HepG2 (cell line): ENCODE data around the gene FAM117A. TPM values are rescaled to one million over a fixed set of nuclear protein-coding genes. Genes with fewer than 3 reads are reported as not detected.

Experiments
- AKNA ChIP-seq: sonication (generic); formaldehyde crosslinking; IDR thresholded peaks from 2 replicates; pipeline ENCODE4 v1.4.0; 2020; ENCODE audit warnings: missing genetic modification reagents, borderline replicate concordance
- ARID5B ChIP-seq: IDR thresholded peaks from 2 replicates; pipeline ENCODE4 v1.4.0; 2020; ENCODE audit warnings: mild to moderate bottlenecking, missing genetic modification reagents
- DDIT3 ChIP-seq: sonication (generic); formaldehyde crosslinking; IDR thresholded peaks from 2 replicates; pipeline ENCODE4 v1.4.0; 2020; ENCODE audit warnings: mild to moderate bottlenecking, missing genetic modification reagents
- FLYWCH1 ChIP-seq: sonication (generic); formaldehyde crosslinking; IDR thresholded peaks from 2 replicates; pipeline ENCODE4 v1.8.1; 2023; ENCODE audit warnings: mild to moderate bottlenecking, missing genetic modification reagents
- HMG20A ChIP-seq: IDR thresholded peaks from 2 replicates; pipeline ENCODE4 v1.6.1; 2016; ENCODE audit warnings: borderline replicate concordance
- IKZF1 ChIP-seq: fragments of 450-650 bp; IDR thresholded peaks from 2 replicates; pipeline ENCODE4 v1.7.1; 2016
- MAZ ChIP-seq, 2 experiments: sonication (generic) in 1 of 2; formaldehyde crosslinking in 1 of 2; IDR thresholded peaks; 2 replicates each; pipeline versions ENCODE4 v1.5.0 to v1.6.1; 2012 to 2020; ENCODE audit warnings: low read depth in 2 of 2, mild to moderate bottlenecking in 2 of 2, borderline replicate concordance in 1 of 2, improper control_type of control experiment in 1 of 2, low read length in 1 of 2, missing genetic modification reagents in 1 of 2, moderate library complexity in 1 of 2
- MIXL1 ChIP-seq: IDR thresholded peaks from 2 replicates; pipeline ENCODE4 v1.6.1; 2016
- MTERF4 ChIP-seq: sonication (generic); formaldehyde crosslinking; IDR thresholded peaks from 2 replicates; pipeline ENCODE4 v1.8.0; 2023; ENCODE audit warnings: mild to moderate bottlenecking, missing genetic modification reagents
- NFYB ChIP-seq: sonication (generic); formaldehyde crosslinking; IDR thresholded peaks from 2 replicates; pipeline ENCODE4 v1.4.0; 2020; ENCODE audit warnings: missing genetic modification reagents
- TOE1 ChIP-seq: sonication (generic); formaldehyde crosslinking; IDR thresholded peaks from 2 replicates; pipeline ENCODE4 v1.4.0; 2020; ENCODE audit warnings: mild to moderate bottlenecking, missing genetic modification reagents
- ZBTB42 ChIP-seq: sonication (generic); formaldehyde crosslinking; IDR thresholded peaks from 2 replicates; pipeline ENCODE4 v1.5.0; 2020; ENCODE audit warnings: mild to moderate bottlenecking, missing genetic modification reagents
- ZNF136 ChIP-seq: sonication (generic); formaldehyde crosslinking; IDR thresholded peaks from 2 replicates; pipeline ENCODE4 v1.8.1; 2022; ENCODE audit warnings: low read depth, mild to moderate bottlenecking, moderate library complexity, missing genetic modification reagents
- ZNF160 ChIP-seq: sonication (generic); formaldehyde crosslinking; IDR thresholded peaks from 2 replicates; pipeline ENCODE4 v1.8.0; 2022; ENCODE audit warnings: mild to moderate bottlenecking, inconsistent platforms, missing genetic modification reagents
- ZNF205 ChIP-seq: IDR thresholded peaks from 2 replicates; pipeline ENCODE4 v1.6.1; 2018; ENCODE audit warnings: missing biosample characterization, missing genetic modification reagents
- ZNF576 ChIP-seq: sonication (generic); formaldehyde crosslinking; IDR thresholded peaks from 2 replicates; pipeline ENCODE4 v1.4.0; 2020; ENCODE audit warnings: mild to moderate bottlenecking, missing genetic modification reagents
- ZNF644 ChIP-seq: IDR thresholded peaks from 2 replicates; pipeline ENCODE4 v1.6.1; 2016; ENCODE audit warnings: low read depth
- ZNF841 ChIP-seq: sonication (generic); formaldehyde crosslinking; IDR thresholded peaks from 2 replicates; pipeline ENCODE4 v1.8.1; 2023; ENCODE audit warnings: missing genetic modification reagents, borderline replicate concordance
- polyA plus RNA-seq, 8 experiments: library from polyadenylated mRNA; depleted of rRNA in 3 of 8; stranded (reverse) in 7 of 8; unstranded in 1 of 8; fragments of >200 nt; fragmentation: Illumina TruSeq in 4 of 8; extraction: Trizol in 4 of 8; gene quantifications; 2 replicates each; pipeline versions ENCODE4 v1.2.1 to v1.2.3, GENCODE V29; 2011 to 2016; ENCODE audit warnings: low read depth in 4 of 8, missing spikeins in 1 of 8, mixed read lengths in 1 of 8; ENCODE audit not compliant: insufficient read depth in 1 of 8
- total RNA-seq, 5 experiments: library from RNA; depleted of rRNA; stranded (reverse); fragments of >200 nt; fragmentation: Illumina TruSeq; extraction: Trizol; gene quantifications; 2 replicates each; pipeline ENCODE4 v1.2.3, GENCODE V29; 2016; ENCODE audit warnings: low read depth in 1 of 5

The FAM117A gene
- total and polyA plus RNA-seq, 2 of the 13 experiments (the other 11 are each of a cell fraction or from before 2014, with no cell fraction given), result 12.1 to 19.8 TPM

- TF ChIP-seq MIXL1 (CRISPR knock-in tag), result peak; percentile 92; the same call in 1 of the 2 replicates
- peak; percentile 97; the same call in 1 of the 2 replicates for TF ChIP-seq FLYWCH1 (CRISPR knock-in tag)
- TF ChIP-seq ARID5B, result peak; percentile 79; the same call in 1 of the 2 replicates
- peak; percentile 98 for TF ChIP-seq ZNF136 (CRISPR knock-in tag)
- TF ChIP-seq ZNF160 (CRISPR knock-in tag), result peak; percentile 94
- TF ChIP-seq ZNF576 (CRISPR knock-in tag), result peak; percentile 93; the same call in 1 of the 2 replicates
- no peak; the same call in 1 of the 2 replicates for TF ChIP-seq HMG20A
- peak; percentile 92 for TF ChIP-seq MTERF4 (CRISPR knock-in tag)
- TF ChIP-seq IKZF1, result no peak
- TF ChIP-seq AKNA (CRISPR knock-in tag), result peak; percentile 96
- TF ChIP-seq NFYB (CRISPR knock-in tag), result peak; percentile 66
- TF ChIP-seq TOE1, result peak; percentile 99
- TF ChIP-seq DDIT3, result 0 out of 2 replicates have a peak, but pooled peaks have one; percentile 88
- peak; percentile 96 for TF ChIP-seq ZNF841 (CRISPR knock-in tag)
- TF ChIP-seq ZNF205 (CRISPR knock-in tag), result peak; percentile 94
- no peak for TF ChIP-seq ZNF644 (CRISPR knock-in tag)
- 0 out of 2 replicates have a peak, but pooled peaks have one; percentile 88 for TF ChIP-seq ZBTB42 (CRISPR knock-in tag)
- TF ChIP-seq MAZ (IDR thresholded peaks at IDR 0.05; ENCODE audit: borderline replicate concordance, low read depth, low read length), result peak; percentile 96
- peak; percentile 96 for TF ChIP-seq MAZ (CRISPR knock-in tag; IDR thresholded peaks at IDR 0.05; ENCODE audit: low read depth)
These were observed 85.7 kb downstream of the FAM117A start, which contains the start of gene SPOP (continued) for GRCh38 chr17:49677933-49678847.
